Activated CD8-positive, alpha-beta memory T cell treated with anti-CD3 and anti-CD28 coated beads, Interleukin-2, amount 50 U/mL, for 1 hour (primary cell): ENCODE results near the gene CFLAR.
"Not testable (repeated sequence)": the region's sequence is repeated elsewhere in the genome, so short reads cannot be mapped to it uniquely, and the experiment has no call there.

Source experiments
- DNase-seq: peaks from one replicate; pipeline ENCODE4 v3.0.0-alpha.2; 2020; ENCODE audit errors: extremely low read depth

The CFLAR gene

GRCh38 chr2:201116115-201116958 lies at the start of gene CFLAR:
Gene CFLAR (plus strand): TSS chr2:201116164. CDS start chr2:201129866, 13,702 bp downstream.
- no peak for DNase-seq

- DNase-seq = no peak
These were observed 45.0 kb upstream of the CFLAR start for GRCh38 chr2:201070948-201071478.

DNA sequence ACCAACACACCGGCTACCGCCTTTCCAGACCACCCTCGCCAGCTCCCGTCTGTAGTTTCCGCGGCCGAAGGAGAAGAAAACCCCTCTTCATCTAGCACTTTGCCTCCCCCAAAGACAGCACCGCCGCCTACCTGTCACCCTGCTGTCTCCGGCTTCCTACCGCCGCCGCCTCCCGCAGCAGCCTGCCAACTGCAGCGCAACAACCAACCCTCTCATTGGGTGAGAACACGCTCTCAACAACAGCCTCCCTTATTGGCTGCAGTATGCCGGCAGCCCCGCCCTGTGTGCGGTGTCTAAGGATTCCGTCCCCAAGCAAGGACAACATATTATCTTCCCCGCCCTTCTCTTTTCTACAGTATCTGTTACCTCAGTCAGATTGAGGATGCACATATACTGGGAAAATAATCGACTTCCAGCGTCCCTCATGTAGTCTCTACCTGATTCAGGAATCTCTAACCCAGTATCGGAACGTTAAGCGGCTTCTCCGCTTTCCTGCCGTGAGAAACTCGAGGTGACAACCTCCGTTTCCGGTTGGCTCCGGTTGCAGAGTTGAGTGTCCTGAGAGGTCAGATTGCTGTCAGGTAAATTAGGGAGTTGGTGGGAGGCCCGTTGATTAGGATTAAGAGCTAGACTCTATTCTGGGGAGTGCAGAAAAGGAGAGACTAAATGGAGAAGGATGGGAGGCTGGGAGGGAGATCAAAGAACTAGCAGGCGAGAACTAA lies 44.3 kb upstream of the CFLAR start, which contains the start of the genes HYCC2 and NDUFB3:
Gene HYCC2 (minus strand): TSS at position 193 of the 722 bp plus-strand sequence. CDS start 47,662 bp downstream, outside the sequence.
Gene NDUFB3 (plus strand): TSS at position 523 of the 722 bp plus-strand sequence. CDS start 6,882 bp downstream, outside the sequence.
- peak; percentile 88 for DNase-seq

GRCh38 chr2:201072201-201072530 lies 43.8 kb upstream of the CFLAR start:
- DNase-seq = no peak

DNA sequence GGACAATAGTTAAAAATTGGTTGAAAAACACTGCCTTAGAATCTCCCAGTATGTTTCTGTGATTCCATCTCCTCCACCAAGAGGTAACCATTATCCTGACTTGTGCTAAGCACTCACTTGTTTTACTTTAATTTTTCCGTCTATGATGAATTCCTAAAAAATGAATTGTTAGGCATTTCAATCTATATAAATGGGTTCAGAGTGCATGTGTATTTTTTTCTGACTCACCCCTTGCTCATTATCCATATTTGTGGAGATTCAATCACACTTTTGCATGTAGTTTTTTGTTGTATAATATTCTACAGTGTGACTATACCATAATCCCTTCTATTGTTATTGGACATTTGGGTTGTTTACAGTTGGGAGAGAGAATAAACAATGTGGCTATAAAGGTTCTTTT lies 42.9 kb upstream of the CFLAR start:
- no peak for DNase-seq

- no peak for DNase-seq
These were observed 41.0 kb upstream of the CFLAR start for GRCh38 chr2:201074996-201075395.

DNA sequence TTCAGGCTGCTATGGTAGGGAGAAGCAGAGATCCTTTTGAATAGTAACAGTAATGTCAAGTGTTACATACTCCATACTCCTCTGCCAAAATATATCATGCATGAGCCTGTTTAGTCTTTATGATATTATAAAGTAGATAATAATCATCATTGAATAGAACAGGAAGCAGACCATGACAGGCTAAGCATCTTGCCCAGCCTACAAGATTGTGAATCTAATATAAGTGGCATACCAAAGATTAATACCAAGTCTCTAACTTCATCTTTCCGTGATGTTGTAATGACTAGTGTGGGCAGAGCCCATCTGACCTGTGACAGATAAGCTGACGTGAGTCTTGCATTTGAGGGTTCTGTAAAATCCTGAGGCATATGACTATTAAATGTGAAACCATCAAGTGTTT lies 31.1 kb upstream of the CFLAR start:
- no peak for DNase-seq

GRCh38 chr2:201090574-201090973 lies 25.4 kb upstream of the CFLAR start:
- DNase-seq = no peak

DNA sequence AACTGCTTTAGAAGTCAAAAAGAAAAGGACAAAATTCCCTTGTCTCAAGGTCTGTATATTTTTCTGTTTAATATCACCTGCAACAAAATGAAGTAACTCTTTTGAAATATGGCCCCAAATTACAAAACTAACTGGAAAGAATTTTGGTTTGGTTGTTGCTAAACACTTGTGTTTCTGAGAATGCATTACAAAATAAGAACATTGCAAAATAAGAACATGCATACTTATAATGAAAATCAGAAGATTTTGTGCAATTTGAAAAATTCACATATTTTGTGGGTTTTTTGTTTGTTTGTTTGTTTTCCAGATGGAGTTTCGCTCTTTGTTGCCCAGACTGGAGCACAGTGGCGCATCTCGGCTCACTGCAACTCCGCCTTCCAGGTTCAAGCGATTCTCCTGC lies 22.4 kb upstream of the CFLAR start:
- no peak for DNase-seq

GRCh38 chr2:201100497-201100896 lies 15.5 kb upstream of the CFLAR start:
- DNase-seq = no peak

- no peak for DNase-seq
These were observed 10.2 kb upstream of the CFLAR start for GRCh38 chr2:201105759-201106158.

DNA sequence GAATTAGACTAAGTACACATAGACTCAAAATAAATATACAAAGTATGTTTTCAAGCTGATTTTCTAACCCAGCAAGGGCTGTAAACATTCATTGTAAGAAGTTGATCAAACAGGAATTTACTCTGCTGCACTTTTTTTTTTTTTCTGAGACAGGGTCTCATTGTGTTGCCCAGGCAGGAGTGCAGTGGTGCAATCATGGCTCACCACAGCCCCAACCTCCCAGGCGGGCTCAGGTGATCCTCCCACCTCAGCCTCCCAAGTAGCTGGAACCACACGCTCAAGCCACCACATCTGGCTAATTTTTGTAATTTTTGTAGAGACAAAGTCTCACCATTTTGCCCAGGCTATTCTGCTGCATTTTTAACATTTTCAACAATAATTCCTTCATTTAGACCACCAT lies 8.3 kb upstream of the CFLAR start:
- DNase-seq = no peak

DNA sequence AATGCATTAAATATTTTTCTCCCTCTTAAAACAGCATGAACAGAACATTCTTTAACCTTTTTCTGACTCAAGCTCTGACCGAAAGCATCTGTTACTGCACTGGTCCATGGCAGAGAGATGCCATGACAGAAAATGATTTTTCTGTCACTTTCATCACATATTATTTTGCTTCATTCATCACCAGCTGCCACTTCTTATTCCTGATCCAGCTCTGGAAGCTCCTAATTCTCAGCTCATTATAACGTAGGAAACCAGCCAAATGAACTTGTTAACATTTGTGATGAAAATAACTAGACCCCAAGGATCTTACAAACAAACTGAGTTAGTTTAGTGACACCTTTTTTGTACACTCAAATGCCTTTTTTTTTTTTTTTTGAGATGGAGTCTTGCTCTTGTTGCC lies 7.6 kb upstream of the CFLAR start:
- no peak for DNase-seq

DNA sequence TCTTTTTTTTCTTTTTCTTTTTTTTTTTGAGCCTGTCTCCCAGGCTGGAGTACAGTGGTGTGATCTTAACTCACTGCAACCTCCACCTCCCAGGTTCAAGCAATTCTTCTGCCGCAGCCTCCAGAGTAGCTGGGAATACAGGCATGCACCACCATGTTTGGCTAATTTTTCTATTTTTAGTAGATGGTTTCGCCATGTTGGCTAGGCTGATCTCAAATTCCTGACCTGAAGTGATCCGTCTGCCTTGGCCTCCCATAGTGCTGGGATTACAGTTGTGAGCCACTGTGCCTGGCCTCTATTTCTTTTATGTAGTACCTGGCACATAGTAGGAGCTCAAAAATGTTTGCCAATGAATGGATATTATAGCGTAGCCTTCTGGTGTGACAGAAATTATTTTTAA lies 6.8 kb upstream of the CFLAR start:
- no peak for DNase-seq

DNA sequence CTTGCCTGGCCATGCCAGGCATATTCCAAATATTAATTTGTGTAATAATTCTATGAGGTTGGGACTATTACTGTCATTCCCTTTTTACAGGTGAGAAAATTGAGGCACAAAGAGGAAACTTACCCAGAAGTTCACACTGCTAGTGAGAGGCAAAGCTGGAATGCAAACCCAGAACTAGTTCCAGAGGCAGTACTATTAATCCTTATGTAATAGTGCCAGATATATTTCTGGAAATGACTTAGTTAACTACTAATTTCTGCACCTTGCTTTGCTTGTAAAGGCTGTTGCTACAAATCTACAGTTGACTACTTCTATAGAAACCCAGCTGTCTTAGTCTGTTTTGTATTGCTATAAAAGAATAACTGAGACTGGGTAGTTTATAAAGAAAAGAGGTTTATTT lies 5.3 kb upstream of the CFLAR start:
- no peak for DNase-seq

GRCh38 chr2:201111096-201111495 lies 4.9 kb upstream of the CFLAR start:
- DNase-seq = no peak

- DNase-seq = no peak
These were observed 1.6 kb upstream of the CFLAR start for GRCh38 chr2:201114350-201114749.

- no peak for DNase-seq
These were observed 1.1 kb upstream of the CFLAR start for GRCh38 chr2:201114846-201115245.

- DNase-seq = no peak
These were observed 1.2 kb downstream of the CFLAR start for GRCh38 chr2:201116959-201117734.

GRCh38 chr2:201117735-201118094 lies 1.8 kb downstream of the CFLAR start:
- not testable (repeated sequence) for DNase-seq

GRCh38 chr2:201118121-201118960 lies 2.4 kb downstream of the CFLAR start:
- peak; percentile 75 for DNase-seq
